Measurements from ENCODE around the gene CD2BP2. TPM values are rescaled to one million over a fixed set of nuclear protein-coding genes. Genes with fewer than 3 reads are reported as not detected.

CD2BP2 gene
- total and polyA plus RNA-seq, 9 of the 15 experiments (the other 6 are each of a cell fraction or from before 2014, with no cell fraction given), result 3.9 to 51.1 (median 32.8) TPM

GRCh38 chr16:30395155-30395991 is 40.3 kb upstream of the CD2BP2 start, which contains the start of gene ZNF48 (continued):
- TF ChIP-seq RREB1 (CRISPR knock-in tag; IDR thresholded peaks at IDR 0.05), result no peak
- no peak for TF ChIP-seq MEIS2 (IDR thresholded peaks at IDR 0.05; ENCODE audit: partially characterized antibody)
- TF ChIP-seq UBTF (IDR thresholded peaks at IDR 0.05; ENCODE audit: borderline replicate concordance in 1 of 2, low read depth in 2 of 2, low read length in 2 of 2), result peak; percentile 53 to 80; a peak in 1 of 4 replicates
- peak; percentile 15 for TF ChIP-seq HNRNPK (IDR thresholded peaks at IDR 0.05; ENCODE audit: low read depth, low read length, poor library complexity, severe bottlenecking)
- TF ChIP-seq DLX4 (CRISPR knock-in tag; IDR thresholded peaks at IDR 0.05), result no peak
- TF ChIP-seq, protein P1, sequence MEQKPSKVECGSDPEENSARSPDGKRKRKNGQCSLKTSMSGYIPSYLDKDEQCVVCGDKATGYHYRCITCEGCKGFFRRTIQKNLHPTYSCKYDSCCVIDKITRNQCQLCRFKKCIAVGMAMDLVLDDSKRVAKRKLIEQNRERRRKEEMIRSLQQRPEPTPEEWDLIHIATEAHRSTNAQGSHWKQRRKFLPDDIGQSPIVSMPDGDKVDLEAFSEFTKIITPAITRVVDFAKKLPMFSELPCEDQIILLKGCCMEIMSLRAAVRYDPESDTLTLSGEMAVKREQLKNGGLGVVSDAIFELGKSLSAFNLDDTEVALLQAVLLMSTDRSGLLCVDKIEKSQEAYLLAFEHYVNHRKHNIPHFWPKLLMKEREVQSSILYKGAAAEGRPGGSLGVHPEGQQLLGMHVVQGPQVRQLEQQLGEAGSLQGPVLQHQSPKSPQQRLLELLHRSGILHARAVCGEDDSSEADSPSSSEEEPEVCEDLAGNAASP (IDR thresholded peaks at IDR 0.05), result no peak
- TF ChIP-seq CREB3L1 (IDR thresholded peaks at IDR 0.05; ENCODE audit: borderline replicate concordance, low read depth), result peak; percentile 84; the same call in 1 of the 2 replicates
- TF ChIP-seq CEBPG (CRISPR knock-in tag; IDR thresholded peaks at IDR 0.05), result no peak
- no peak for TF ChIP-seq CEBPG (tag; conservative IDR thresholded peaks at IDR 0.05 in 1 of 2, IDR thresholded peaks at IDR 0.05 in 1 of 2)
- TF ChIP-seq, protein P2, sequence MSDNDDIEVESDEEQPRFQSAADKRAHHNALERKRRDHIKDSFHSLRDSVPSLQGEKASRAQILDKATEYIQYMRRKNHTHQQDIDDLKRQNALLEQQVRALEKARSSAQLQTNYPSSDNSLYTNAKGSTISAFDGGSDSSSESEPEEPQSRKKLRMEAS (CRISPR knock-in tag; IDR thresholded peaks at IDR 0.05), result no peak; the same call in none of the 2 replicates
- peak; percentile 15 for TF ChIP-seq POLR2B (IDR thresholded peaks at IDR 0.05; ENCODE audit: low read depth, partially characterized antibody)
- TF ChIP-seq ETV1 (tag; conservative IDR thresholded peaks at IDR 0.05; ENCODE audit: low read depth), result no peak
- TF ChIP-seq ZNF324 (CRISPR knock-in tag; IDR thresholded peaks at IDR 0.05), result no peak
